HepG2 (cell line): ENCODE measurements around the gene PRDM10. TPM values are rescaled to one million over a fixed set of nuclear protein-coding genes. Genes with fewer than 3 reads are reported as not detected.

Experiments
- ESRRA ChIP-seq: sonication (generic); formaldehyde crosslinking; IDR thresholded peaks from 2 replicates; pipeline ENCODE4 v1.5.1; 2020; ENCODE audit warnings: mild to moderate bottlenecking, low read depth, missing genetic modification reagents
- ETV6 ChIP-seq: sonication (generic); formaldehyde crosslinking; conservative IDR thresholded peaks from 2 replicates; pipeline ENCODE4 v1.4.0; 2020; ENCODE audit warnings: missing genetic modification reagents
- FOXM1 ChIP-seq: sonication (generic); formaldehyde crosslinking; IDR thresholded peaks from 2 replicates; pipeline ENCODE4 v1.5.0; 2020; ENCODE audit warnings: missing genetic modification reagents
- FOXO1 ChIP-seq: sonication (generic); formaldehyde crosslinking; IDR thresholded peaks from 2 replicates; pipeline ENCODE4 v1.4.0; 2020; ENCODE audit warnings: missing genetic modification reagents
- GFI1 ChIP-seq: sonication (generic); formaldehyde crosslinking; IDR thresholded peaks from 2 replicates; pipeline ENCODE4 v1.5.0; 2020; ENCODE audit warnings: missing genetic modification reagents, mild to moderate bottlenecking, borderline replicate concordance
- GTF3A ChIP-seq: sonication (generic); formaldehyde crosslinking; conservative IDR thresholded peaks from 2 replicates; pipeline ENCODE4 v1.4.0; 2020; ENCODE audit warnings: mild to moderate bottlenecking, missing genetic modification reagents
- GZF1 ChIP-seq: sonication (generic); formaldehyde crosslinking; IDR thresholded peaks from 2 replicates; pipeline ENCODE4 v1.5.1; 2020; ENCODE audit warnings: mild to moderate bottlenecking, missing genetic modification reagents
- HMG20A ChIP-seq: IDR thresholded peaks from 2 replicates; pipeline ENCODE4 v1.6.1; 2016; ENCODE audit warnings: borderline replicate concordance
- HMG20B ChIP-seq: conservative IDR thresholded peaks from 2 replicates; pipeline ENCODE4 v1.6.1; 2016; ENCODE audit warnings: missing genetic modification reagents, missing compliant biosample characterization
- NFE2 ChIP-seq: sonication (generic); formaldehyde crosslinking; IDR thresholded peaks from 2 replicates; pipeline ENCODE4 v1.4.0; 2020; ENCODE audit warnings: missing genetic modification reagents
- ONECUT2 ChIP-seq: sonication (generic); formaldehyde crosslinking; IDR thresholded peaks from 2 replicates; pipeline ENCODE4 v1.4.0; 2020; ENCODE audit warnings: missing genetic modification reagents
- PHB2 ChIP-seq: fragments of 450-650 bp; IDR thresholded peaks from 2 replicates; pipeline ENCODE4 v1.6.1; 2018; ENCODE audit not compliant: partially characterized antibody
- REL ChIP-seq: sonication (generic); formaldehyde crosslinking; conservative IDR thresholded peaks from 2 replicates; pipeline ENCODE4 v1.8.0; 2022; ENCODE audit warnings: mild to moderate bottlenecking, missing genetic modification reagents, moderate library complexity
- RFX3 ChIP-seq: IDR thresholded peaks from 2 replicates; pipeline ENCODE4 v1.6.1; 2016; ENCODE audit warnings: missing biosample characterization, missing genetic modification reagents
- RFXAP ChIP-seq: sonication (generic); formaldehyde crosslinking; IDR thresholded peaks from 2 replicates; pipeline ENCODE4 v1.4.0; 2020; ENCODE audit warnings: missing genetic modification reagents, borderline replicate concordance
- SMARCC2 ChIP-seq: fragments of 450-650 bp; IDR thresholded peaks from 2 replicates; pipeline ENCODE4 v1.6.1; 2017; ENCODE audit warnings: antibody characterized with exemption, mild to moderate bottlenecking
- U2AF1 ChIP-seq: fragments of 200-400 bp; formaldehyde crosslinking; optimal IDR thresholded peaks from 2 replicates; pipeline ENCODE3; 2017; ENCODE audit warnings: mild to moderate bottlenecking, low read depth, low read length
- ZNF17 ChIP-seq: sonication (generic); formaldehyde crosslinking; IDR thresholded peaks from 2 replicates; pipeline ENCODE4 v1.5.0; 2020; ENCODE audit warnings: mild to moderate bottlenecking, missing genetic modification reagents
- ZNF224 ChIP-seq: sonication (generic); formaldehyde crosslinking; IDR thresholded peaks from 2 replicates; pipeline ENCODE4 v1.5.0; 2020; ENCODE audit warnings: mild to moderate bottlenecking, missing genetic modification reagents
- ZNF230 ChIP-seq: sonication (generic); formaldehyde crosslinking; IDR thresholded peaks from 2 replicates; pipeline ENCODE4 v1.4.0; 2020; ENCODE audit warnings: mild to moderate bottlenecking, missing genetic modification reagents
- ZNF34 ChIP-seq: sonication (generic); formaldehyde crosslinking; IDR thresholded peaks from 2 replicates; pipeline ENCODE4 v1.4.0; 2020; ENCODE audit warnings: mild to moderate bottlenecking, missing genetic modification reagents, borderline replicate concordance
- ZNF670 ChIP-seq: sonication (generic); formaldehyde crosslinking; IDR thresholded peaks from 2 replicates; pipeline ENCODE4 v1.8.0; 2022; ENCODE audit warnings: mild to moderate bottlenecking, missing genetic modification reagents, borderline replicate concordance
- ZNF746 ChIP-seq: sonication (generic); formaldehyde crosslinking; IDR thresholded peaks from 2 replicates; pipeline ENCODE4 v1.8.0; 2022; ENCODE audit warnings: mild to moderate bottlenecking, missing genetic modification reagents
- ZNF816 ChIP-seq: sonication (generic); formaldehyde crosslinking; IDR thresholded peaks from 2 replicates; pipeline ENCODE4 v1.8.0; 2022; ENCODE audit warnings: missing genetic modification reagents, mild to moderate bottlenecking, borderline replicate concordance
- polyA plus RNA-seq, 8 experiments: library from polyadenylated mRNA; depleted of rRNA in 3 of 8; stranded (reverse) in 7 of 8; unstranded in 1 of 8; fragments of >200 nt; fragmentation: Illumina TruSeq in 4 of 8; extraction: Trizol in 4 of 8; gene quantifications; 2 replicates each; pipeline versions ENCODE4 v1.2.1 to v1.2.3, GENCODE V29; 2011 to 2016; ENCODE audit warnings: low read depth in 4 of 8, missing spikeins in 1 of 8, mixed read lengths in 1 of 8; ENCODE audit not compliant: insufficient read depth in 1 of 8
- total RNA-seq, 5 experiments: library from RNA; depleted of rRNA; stranded (reverse); fragments of >200 nt; fragmentation: Illumina TruSeq; extraction: Trizol; gene quantifications; 2 replicates each; pipeline ENCODE4 v1.2.3, GENCODE V29; 2016; ENCODE audit warnings: low read depth in 1 of 5
- TF ChIP-seq, protein P1 (sequence below): sonication (generic); formaldehyde crosslinking; conservative IDR thresholded peaks from 2 replicates; pipeline ENCODE4 v1.8.0; 2022; ENCODE audit warnings: mild to moderate bottlenecking, moderate library complexity, missing genetic modification reagents
- TF ChIP-seq, protein P2 (sequence below): sonication (generic); formaldehyde crosslinking; IDR thresholded peaks from 2 replicates; pipeline ENCODE4 v1.5.0; 2020; ENCODE audit warnings: mild to moderate bottlenecking, missing genetic modification reagents
- TF ChIP-seq, protein P3 (sequence below): sonication (generic); formaldehyde crosslinking; IDR thresholded peaks from 2 replicates; pipeline ENCODE4 v1.5.0; 2020; ENCODE audit warnings: missing genetic modification reagents
- TF ChIP-seq, protein P4 (sequence below): sonication (generic); formaldehyde crosslinking; IDR thresholded peaks from 2 replicates; pipeline ENCODE4 v1.4.0; 2020; ENCODE audit warnings: missing genetic modification reagents, low read depth, mild to moderate bottlenecking, borderline replicate concordance

Gene PRDM10
- total and polyA plus RNA-seq, 2 of the 13 experiments (the other 11 are each of a cell fraction or from before 2014, with no cell fraction given): 5.7 to 5.8 TPM

DNA sequence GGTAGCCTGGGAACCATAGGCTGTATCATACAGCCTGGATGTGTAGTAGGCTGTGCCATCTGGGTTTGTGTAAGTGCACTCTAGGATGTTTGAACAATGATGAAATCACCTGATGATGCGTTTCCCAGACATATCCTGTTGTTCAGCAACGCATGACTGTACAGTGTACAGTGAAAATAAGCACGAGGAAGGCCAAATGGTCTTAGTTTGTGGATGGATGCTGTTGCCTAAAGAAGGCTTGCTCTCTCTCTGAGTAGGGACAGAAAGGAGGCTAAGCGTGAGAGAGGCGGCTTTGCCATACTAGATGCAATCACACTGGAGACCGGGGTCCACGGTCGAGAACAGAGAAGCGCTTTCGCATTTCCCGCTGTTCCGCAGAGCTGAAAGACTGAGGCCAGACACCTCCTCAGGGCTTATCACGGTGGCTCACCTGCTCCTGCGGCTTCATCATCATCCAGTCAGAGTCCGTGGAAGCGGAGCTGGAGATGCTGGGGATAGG lies 39.5 kb upstream of the PRDM10 start (continued):
- TF ChIP-seq FOXM1 (CRISPR knock-in tag) (no peak), FOXO1 (CRISPR knock-in tag) (peak; percentile 58; the same call in 1 of the 2 replicates), GTF3A (CRISPR knock-in tag) (no peak), REL (no peak), ZNF17 (no peak), GFI1 (no peak), ZNF224 (CRISPR knock-in tag) (no peak), ZNF746 (no peak), ZNF670 (CRISPR knock-in tag) (no peak), ZNF230 (CRISPR knock-in tag) (no peak), HMG20A (CRISPR knock-in tag) (peak; percentile 76; the same call in 1 of the 2 replicates), ZNF816 (CRISPR knock-in tag) (no peak), PHB2 (no peak), RFX3 (CRISPR knock-in tag) (no peak), ONECUT2 (CRISPR knock-in tag) (no peak), ESRRA (CRISPR knock-in tag) (no peak), U2AF1 (no peak), NFE2 (CRISPR knock-in tag) (no peak), ETV6 (CRISPR knock-in tag) (no peak), HMG20B (CRISPR knock-in tag) (no peak), SMARCC2 (no peak), ZNF34 (CRISPR knock-in tag) (no peak), GZF1 (CRISPR knock-in tag) (no peak), RFXAP (CRISPR knock-in tag) (no peak)
- TF ChIP-seq, protein P1, sequence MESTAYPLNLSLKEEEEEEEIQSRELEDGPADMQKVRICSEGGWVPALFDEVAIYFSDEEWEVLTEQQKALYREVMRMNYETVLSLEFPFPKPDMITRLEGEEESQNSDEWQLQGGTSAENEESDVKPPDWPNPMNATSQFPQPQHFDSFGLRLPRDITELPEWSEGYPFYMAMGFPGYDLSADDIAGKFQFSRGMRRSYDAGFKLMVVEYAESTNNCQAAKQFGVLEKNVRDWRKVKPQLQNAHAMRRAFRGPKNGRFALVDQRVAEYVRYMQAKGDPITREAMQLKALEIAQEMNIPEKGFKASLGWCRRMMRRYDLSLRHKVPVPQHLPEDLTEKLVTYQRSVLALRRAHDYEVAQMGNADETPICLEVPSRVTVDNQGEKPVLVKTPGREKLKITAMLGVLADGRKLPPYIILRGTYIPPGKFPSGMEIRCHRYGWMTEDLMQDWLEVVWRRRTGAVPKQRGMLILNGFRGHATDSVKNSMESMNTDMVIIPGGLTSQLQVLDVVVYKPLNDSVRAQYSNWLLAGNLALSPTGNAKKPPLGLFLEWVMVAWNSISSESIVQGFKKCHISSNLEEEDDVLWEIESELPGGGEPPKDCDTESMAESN (CRISPR knock-in tag): no peak
- TF ChIP-seq, protein P2, sequence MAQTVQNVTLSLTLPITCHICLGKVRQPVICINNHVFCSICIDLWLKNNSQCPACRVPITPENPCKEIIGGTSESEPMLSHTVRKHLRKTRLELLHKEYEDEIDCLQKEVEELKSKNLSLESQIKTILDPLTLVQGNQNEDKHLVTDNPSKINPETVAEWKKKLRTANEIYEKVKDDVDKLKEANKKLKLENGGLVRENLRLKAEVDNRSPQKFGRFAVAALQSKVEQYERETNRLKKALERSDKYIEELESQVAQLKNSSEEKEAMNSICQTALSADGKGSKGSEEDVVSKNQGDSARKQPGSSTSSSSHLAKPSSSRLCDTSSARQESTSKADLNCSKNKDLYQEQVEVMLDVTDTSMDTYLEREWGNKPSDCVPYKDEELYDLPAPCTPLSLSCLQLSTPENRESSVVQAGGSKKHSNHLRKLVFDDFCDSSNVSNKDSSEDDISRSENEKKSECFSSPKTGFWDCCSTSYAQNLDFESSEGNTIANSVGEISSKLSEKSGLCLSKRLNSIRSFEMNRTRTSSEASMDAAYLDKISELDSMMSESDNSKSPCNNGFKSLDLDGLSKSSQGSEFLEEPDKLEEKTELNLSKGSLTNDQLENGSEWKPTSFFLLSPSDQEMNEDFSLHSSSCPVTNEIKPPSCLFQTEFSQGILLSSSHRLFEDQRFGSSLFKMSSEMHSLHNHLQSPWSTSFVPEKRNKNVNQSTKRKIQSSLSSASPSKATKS (CRISPR knock-in tag): no peak
- TF ChIP-seq, protein P3, sequence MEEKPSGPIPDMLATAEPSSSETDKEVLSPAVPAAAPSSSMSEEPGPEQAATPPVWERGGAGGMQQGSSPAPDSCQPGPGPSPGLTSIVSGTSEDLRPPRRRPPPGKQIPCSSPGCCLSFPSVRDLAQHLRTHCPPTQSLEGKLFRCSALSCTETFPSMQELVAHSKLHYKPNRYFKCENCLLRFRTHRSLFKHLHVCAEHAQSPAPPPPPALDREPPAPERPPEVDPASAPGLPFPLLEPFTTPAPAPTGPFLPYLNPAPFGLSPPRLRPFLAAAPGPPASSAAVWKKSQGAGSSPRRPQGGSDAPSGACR (CRISPR knock-in tag): no peak
- TF ChIP-seq, protein P4, sequence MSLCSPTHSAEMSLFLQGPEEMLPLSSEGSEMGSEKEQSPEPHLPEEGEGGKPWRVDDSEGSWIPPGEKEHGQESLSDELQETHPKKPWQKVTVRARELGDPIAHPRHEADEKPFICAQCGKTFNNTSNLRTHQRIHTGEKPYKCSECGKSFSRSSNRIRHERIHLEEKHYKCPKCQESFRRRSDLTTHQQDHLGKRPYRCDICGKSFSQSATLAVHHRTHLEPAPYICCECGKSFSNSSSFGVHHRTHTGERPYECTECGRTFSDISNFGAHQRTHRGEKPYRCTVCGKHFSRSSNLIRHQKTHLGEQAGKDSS (CRISPR knock-in tag): no peak
